NK-92 treated with Interleukin-12 subunit alpha and Interleukin-12 subunit beta, amount 100 ng/mL, for 24 hours (cell line): ENCODE results near the gene ITPKA.

Source experiments
- DNase-seq: peaks from one replicate; lab custom pipeline; 2025; lab: John Stamatoyannopoulos, UW

The ITPKA gene

GRCh38 chr15:41490355-41490754 is 3.3 kb upstream of the ITPKA start:
- no peak for DNase-seq

- DNase-seq: no peak
These were observed 1.8 kb upstream of the ITPKA start for GRCh38 chr15:41491889-41492288.

DNA sequence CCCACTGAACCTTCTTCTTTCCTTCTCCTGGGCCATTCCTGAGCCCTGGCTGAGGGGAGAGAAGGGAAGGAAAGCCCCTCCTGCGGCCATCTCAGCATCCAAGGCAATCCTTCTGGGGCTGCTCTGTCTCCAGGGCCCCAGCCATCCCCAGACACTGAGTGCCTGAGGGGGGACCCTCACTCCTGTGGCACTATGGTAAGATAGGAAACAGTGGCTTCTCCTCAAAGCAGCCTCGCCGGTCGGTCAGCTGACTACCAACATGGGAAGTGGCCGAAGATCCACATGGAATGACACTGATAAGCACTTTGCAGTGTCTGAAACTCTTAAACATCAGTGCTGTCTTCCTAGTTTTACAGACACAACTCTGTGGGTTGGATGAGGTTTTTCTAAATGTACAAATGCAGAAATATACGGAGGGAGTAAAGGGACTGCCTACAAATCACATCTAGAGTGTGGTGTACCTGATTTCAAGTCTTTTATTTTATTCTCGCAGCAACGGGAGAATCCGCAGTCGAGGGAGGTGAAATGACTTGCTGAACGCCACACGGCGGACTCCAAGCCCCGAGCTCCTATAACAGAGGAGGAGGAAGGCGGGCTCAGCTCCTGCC is 973 bp upstream of the ITPKA start:
- no peak for DNase-seq

- DNase-seq: no peak
These were observed 172 bp downstream of the ITPKA start for GRCh38 chr15:41493902-41494189.

DNA sequence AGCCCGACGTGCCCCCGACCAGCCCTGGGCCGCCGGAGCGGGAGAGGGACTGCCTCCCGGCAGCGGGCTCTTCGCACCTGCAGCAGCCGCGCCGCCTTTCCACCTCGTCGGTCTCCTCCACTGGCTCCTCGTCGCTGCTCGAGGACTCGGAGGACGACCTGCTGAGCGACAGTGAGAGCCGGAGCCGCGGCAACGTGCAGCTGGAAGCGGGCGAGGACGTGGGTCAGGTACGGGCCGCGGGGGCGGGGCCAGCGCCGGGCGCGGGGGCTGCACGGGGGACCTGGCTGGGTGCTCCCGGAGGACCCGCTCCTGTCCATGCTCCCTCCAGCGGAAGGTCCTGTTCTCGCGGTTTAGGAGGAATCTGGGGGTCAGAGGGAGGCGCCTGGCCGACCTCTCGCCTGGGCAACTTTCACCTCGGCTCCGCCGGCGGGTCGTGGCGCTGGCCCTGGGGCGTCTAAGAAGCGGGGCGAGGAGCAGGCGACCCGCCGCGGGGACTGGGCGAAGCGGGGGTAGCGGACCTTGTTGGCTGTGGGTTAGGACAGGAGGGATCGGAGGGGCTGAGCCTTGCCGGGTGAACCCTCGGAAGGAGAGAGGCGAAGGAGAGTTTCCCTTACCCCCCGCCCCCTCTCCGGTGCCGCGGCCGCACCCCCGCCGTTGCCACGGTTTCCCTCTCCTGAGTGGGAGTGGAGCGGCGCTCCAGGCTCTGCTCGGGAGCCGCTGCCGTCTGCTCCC is 682 bp downstream of the ITPKA start:
- DNase-seq: no peak

GRCh38 chr15:41494922-41495735 is 1.5 kb downstream of the ITPKA start:
- DNase-seq: no peak

- DNase-seq: no peak
These were observed 2.3 kb downstream of the ITPKA start for GRCh38 chr15:41495736-41496599.

DNA sequence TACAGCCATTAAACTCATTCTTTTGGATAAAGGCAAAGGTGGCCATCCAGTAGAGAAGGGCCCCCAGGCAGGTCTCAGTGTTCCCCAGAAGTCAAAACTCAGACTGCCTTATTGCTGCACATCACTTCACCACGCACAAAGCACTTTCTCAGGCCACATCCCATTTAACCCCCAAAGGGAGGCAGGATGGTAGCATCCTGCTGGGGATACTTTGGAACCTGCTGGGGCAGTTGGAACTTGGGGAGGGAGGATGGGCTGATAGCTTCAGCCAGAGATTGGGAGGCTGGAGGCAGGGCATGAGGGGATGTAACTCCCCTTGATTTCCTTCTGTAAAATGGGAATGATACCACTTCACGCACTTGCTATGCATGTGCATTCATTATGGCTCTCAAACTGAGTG is 5.0 kb downstream of the ITPKA start:
- DNase-seq: no peak

DNA sequence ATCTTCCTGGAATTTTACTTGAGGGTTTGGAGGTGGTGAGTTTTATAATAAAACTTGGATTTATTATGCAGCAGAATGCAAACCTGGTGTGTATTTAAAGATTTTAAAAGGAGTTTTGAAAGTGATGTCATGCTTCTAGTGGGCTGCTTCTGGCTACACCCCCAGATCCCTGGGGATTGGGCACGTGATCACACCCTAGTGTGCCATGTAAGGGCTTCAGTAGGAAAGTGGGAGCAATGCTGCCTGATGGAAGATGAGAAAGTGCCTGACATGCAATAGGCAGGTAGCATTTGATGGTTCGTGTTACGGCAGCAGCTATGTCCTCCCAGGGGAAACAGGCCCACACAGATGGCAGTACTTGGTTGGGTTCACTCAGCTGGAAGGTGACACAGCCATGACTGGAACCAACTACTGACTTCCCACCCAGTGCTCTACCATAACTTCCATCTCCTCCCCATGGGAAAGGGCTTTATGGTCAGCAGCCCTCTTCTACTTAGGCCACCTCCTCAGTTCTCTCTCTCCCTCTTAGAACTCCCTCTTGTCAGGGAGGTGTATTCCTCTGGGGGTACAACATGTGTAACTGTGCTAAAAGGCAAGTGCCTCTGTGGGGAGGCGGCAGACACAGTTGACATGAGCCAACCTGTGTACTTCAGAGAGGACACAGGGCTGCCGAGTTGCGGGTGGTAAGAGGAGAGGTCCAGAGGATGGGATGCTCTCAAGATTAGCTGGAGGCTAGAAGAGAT is 5.6 kb downstream of the ITPKA start:
- DNase-seq: no peak

GRCh38 chr15:41501191-41501917 is 7.7 kb downstream of the ITPKA start:
- no peak for DNase-seq

DNA sequence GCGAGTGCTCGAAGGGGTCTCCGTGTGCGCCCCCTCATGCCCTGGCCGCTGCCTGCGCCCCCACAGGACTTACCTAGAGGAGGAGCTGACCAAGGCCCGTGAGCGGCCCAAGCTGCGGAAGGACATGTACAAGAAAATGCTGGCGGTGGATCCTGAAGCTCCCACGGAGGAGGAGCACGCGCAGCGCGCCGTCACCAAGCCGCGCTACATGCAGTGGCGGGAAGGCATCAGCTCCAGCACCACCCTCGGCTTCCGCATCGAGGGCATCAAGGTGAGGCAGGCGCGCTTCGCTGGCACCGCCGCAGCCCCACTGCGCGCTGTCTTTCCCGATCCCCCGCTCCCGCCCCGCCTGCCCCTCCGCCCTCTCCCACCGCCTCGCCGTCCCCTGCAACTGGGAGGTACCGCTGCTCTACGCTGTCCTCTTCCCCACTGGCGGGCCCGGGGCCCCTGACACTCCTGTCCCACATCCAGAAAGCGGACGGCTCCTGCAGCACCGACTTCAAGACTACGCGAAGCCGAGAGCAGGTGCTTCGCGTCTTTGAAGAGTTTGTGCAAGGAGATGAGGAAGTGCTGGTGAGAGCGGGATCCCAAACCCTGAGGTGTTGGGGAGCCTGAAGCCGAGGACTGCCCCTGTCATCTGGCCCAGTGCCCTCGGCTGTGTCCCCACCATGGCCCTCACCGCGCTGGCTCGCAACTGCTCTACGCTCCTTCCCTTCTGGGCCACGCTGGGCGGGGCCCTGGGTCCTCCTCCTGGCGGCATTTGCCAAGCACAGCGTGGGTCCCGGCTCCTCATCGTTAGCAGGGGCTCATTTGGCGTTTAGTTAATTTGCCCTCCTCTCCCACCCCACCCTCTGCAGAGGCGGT is 8.5 kb downstream of the ITPKA start:
- DNase-seq: no peak

- no peak for DNase-seq
These were observed 9.4 kb downstream of the ITPKA start for GRCh38 chr15:41502795-41503668.

GRCh38 chr15:41503669-41504010 is 10.0 kb downstream of the ITPKA start:
- no peak for DNase-seq

- DNase-seq: no peak
These were observed 11.2 kb downstream of the ITPKA start for GRCh38 chr15:41504751-41505492.

- DNase-seq: no peak
These were observed 12.1 kb downstream of the ITPKA start for GRCh38 chr15:41505776-41506175.

- DNase-seq: no peak
These were observed 13.2 kb downstream of the ITPKA start for GRCh38 chr15:41506796-41507341.

DNA sequence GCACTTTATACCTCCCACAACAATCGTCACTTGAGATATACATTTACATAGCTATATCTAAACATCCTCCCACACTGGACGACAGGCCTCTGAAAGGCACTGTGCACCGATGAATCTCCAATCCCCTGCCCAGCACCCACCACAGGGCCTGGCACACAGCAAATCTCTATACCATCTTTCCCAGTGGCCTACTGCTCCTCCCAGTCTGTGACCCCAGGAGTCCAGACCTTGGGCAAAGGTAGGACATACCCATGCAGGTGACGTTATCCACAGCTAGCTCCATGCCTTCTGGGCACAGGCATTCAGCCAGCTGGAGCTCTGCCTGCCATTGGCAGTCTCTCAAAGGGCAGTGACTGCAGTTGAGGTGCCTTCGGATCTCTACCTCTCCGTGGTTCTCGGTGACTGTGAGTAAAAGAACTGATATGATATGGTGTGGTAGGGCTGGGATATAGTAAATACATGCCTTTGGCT is 14.2 kb downstream of the ITPKA start:
- DNase-seq: no peak

GRCh38 chr15:41510728-41511127 is 17.1 kb downstream of the ITPKA start:
- DNase-seq: no peak
